HEK293T (cell line): ENCODE data around the gene ZDHHC19.
A peak's percentile ranks its signal among the peaks of the same experiment; 100 is the strongest.

Source experiments
- CTCF ChIA-PET: fragments of 350-600 bp; formaldehyde crosslinking; extraction: SDS; loops from one replicate; lab custom pipeline; 2021; ENCODE audit warnings: antibody characterized with exemption, inconsistent platforms; lab: Yijun Ruan, JAX
- POLR2A ChIA-PET: fragments of 350-600 bp; formaldehyde crosslinking; extraction: SDS; loops from one replicate; lab custom pipeline; 2020; ENCODE audit warnings: antibody characterized with exemption, inconsistent platforms; lab: Yijun Ruan, JAX
- DNase-seq: peaks from one replicate; pipeline ENCODE4 v3.0.0; 2012; ENCODE audit warnings: mixed read lengths; ENCODE audit errors: extremely low spot score
- ARNT ChIP-seq: fragments of 450-650 bp; IDR thresholded peaks from 2 replicates; pipeline ENCODE4 v1.6.1; 2017; ENCODE audit warnings: mild to moderate bottlenecking
- BHLHE40 ChIP-seq: fragments of 450-650 bp; IDR thresholded peaks from 2 replicates; pipeline ENCODE4 v1.6.1; 2016; ENCODE audit warnings: mild to moderate bottlenecking, moderate library complexity, borderline replicate concordance
- CTBP1 ChIP-seq: fragments of 450-650 bp; IDR thresholded peaks from 2 replicates; pipeline ENCODE4 v1.6.1; 2016; ENCODE audit warnings: borderline replicate concordance
- ELF4 ChIP-seq: fragments of 450-650 bp; IDR thresholded peaks from 2 replicates; pipeline ENCODE4 v1.6.1; 2017; ENCODE audit warnings: antibody characterized with exemption
- FOXA1 ChIP-seq: fragments of 450-650 bp; IDR thresholded peaks from 2 replicates; pipeline ENCODE4 v1.6.1; 2016; ENCODE audit warnings: mild to moderate bottlenecking
- FOXK2 ChIP-seq: fragments of 450-650 bp; IDR thresholded peaks from 2 replicates; pipeline ENCODE4 v1.6.1; 2016; ENCODE audit warnings: mild to moderate bottlenecking
- FOXM1 ChIP-seq: fragments of 450-650 bp; IDR thresholded peaks from 2 replicates; pipeline ENCODE4 v1.6.1; 2017; ENCODE audit warnings: mild to moderate bottlenecking, borderline replicate concordance
- HDGF ChIP-seq: fragments of 450-650 bp; IDR thresholded peaks from 2 replicates; pipeline ENCODE4 v1.6.1; 2017; ENCODE audit warnings: antibody characterized with exemption, borderline replicate concordance
- L3MBTL2 ChIP-seq: fragments of 450-650 bp; conservative IDR thresholded peaks from 2 replicates; pipeline ENCODE4 v1.6.1; 2016; ENCODE audit warnings: mild to moderate bottlenecking
- LEF1 ChIP-seq: fragments of 450-650 bp; IDR thresholded peaks from 2 replicates; pipeline ENCODE4 v1.6.1; 2017; ENCODE audit warnings: mild to moderate bottlenecking, borderline replicate concordance
- NFRKB ChIP-seq: fragments of 450-650 bp; IDR thresholded peaks from 2 replicates; pipeline ENCODE4 v1.6.1; 2016; ENCODE audit warnings: mild to moderate bottlenecking, moderate library complexity
- PKNOX1 ChIP-seq: fragments of 450-650 bp; IDR thresholded peaks from 2 replicates; pipeline ENCODE4 v1.6.1; 2016
- SP1 ChIP-seq: fragments of 450-650 bp; IDR thresholded peaks from 2 replicates; pipeline ENCODE4 v1.6.1; 2017
- SUZ12 ChIP-seq: fragments of 450-650 bp; IDR thresholded peaks from 2 replicates; pipeline ENCODE4 v1.6.1; 2016; ENCODE audit warnings: mild to moderate bottlenecking
- TARDBP ChIP-seq: fragments of 450-650 bp; IDR thresholded peaks from 2 replicates; pipeline ENCODE4 v1.6.1; 2016
- ZNF384 ChIP-seq: fragments of 450-650 bp; IDR thresholded peaks from 2 replicates; pipeline ENCODE4 v1.6.1; 2016

Gene ZDHHC19

GRCh38 chr3:196232882-196233251 lies 21.7 kb upstream of the ZDHHC19 start:
- ChIA-PET POLR2A (no interaction called here), CTCF (no interaction called here)
- no peak for DNase-seq
- TF ChIP-seq NFRKB (no peak), SUZ12 (no peak), SP1 (no peak), ELF4 (no peak), BHLHE40 (no peak), L3MBTL2 (no peak), CTBP1 (no peak), TARDBP (no peak), FOXK2 (no peak), PKNOX1 (no peak), FOXM1 (no peak), ZNF384 (no peak), HDGF (no peak), FOXA1 (no peak), LEF1 (no peak), ARNT (no peak)

GRCh38 chr3:196232154-196232881 lies 21.1 kb upstream of the ZDHHC19 start:
- CTCF ChIA-PET = no interaction called here
- no peak for DNase-seq

GRCh38 chr3:196227629-196228493 lies 16.7 kb upstream of the ZDHHC19 start:
- DNase-seq = peak; percentile 26
- TF ChIP-seq LEF1 (no peak), HDGF (no peak), L3MBTL2 (no peak), ARNT (no peak), BHLHE40 (no peak), ELF4 (no peak), CTBP1 (no peak), SP1 (no peak), FOXA1 (no peak), ZNF384 (no peak), FOXM1 (no peak), SUZ12 (no peak), NFRKB (no peak), FOXK2 (no peak), TARDBP (no peak)
- POLR2A ChIA-PET = no interaction called here
- CTCF ChIA-PET = interaction anchor here (0.6 to 0.9 kb wide), 2 partner anchors 13 to 47 kb away, joined by 3 to 5 read pairs; no protein-coding TSS in a partner anchor

More at GRCh38 chr3:196232154-196232881, 21.1 kb upstream of the ZDHHC19 start:
- TF ChIP-seq SP1 (no peak), ARNT (no peak), NFRKB (no peak), LEF1 (no peak), FOXA1 (no peak), FOXK2 (no peak), HDGF (no peak), SUZ12 (no peak)
- POLR2A ChIA-PET = no interaction called here

- POLR2A ChIA-PET = no interaction called here
- TF ChIP-seq L3MBTL2 (no peak), FOXK2 (no peak), LEF1 (no peak), BHLHE40 (no peak), FOXM1 (no peak), ZNF384 (no peak), TARDBP (no peak), ELF4 (no peak), SP1 (no peak), HDGF (no peak), NFRKB (no peak), ARNT (no peak), CTBP1 (no peak), SUZ12 (no peak), PKNOX1 (no peak), FOXA1 (no peak)
- CTCF ChIA-PET = interaction anchor here (0.9 kb wide), 1 partner anchor 13 kb away, joined by 5 read pairs; no protein-coding TSS in a partner anchor
- no peak for DNase-seq
These were observed 15.9 kb upstream of the ZDHHC19 start for GRCh38 chr3:196227121-196227561.

GRCh38 chr3:196225763-196226364 lies 14.7 kb upstream of the ZDHHC19 start:
- ChIA-PET POLR2A (interaction anchor here (1.0 kb wide), 1 partner anchor 8 kb away, joined by 3 read pairs; no protein-coding TSS in a partner anchor), CTCF (no interaction called here)
- DNase-seq = no peak
- TF ChIP-seq NFRKB (no peak), TARDBP (no peak), FOXA1 (no peak), HDGF (no peak), CTBP1 (no peak), FOXK2 (no peak), ELF4 (no peak), L3MBTL2 (no peak), PKNOX1 (no peak), ARNT (no peak), BHLHE40 (no peak), SP1 (no peak), SUZ12 (no peak), ZNF384 (no peak)
